Natural killer cell (primary cell): Measurements from ENCODE around the gene GJC1. TPM values are rescaled to one million over a fixed set of nuclear protein-coding genes. Genes with fewer than 3 reads are reported as not detected.

Source experiments
- ATAC-seq, 3 donors: fragments of 150-1000 bp in 2 of 3; fragments of 200-7000 bp in 1 of 3; cut with Tn5 transposase; 1 replicate in 1 of 3; 2 replicates in 2 of 3; pipeline ENCODE4 v1.10.0; 2021; ENCODE audit warnings: mild to moderate bottlenecking in 2 of 3, moderate library complexity in 2 of 3
- DNase-seq, 2 donors: peaks; one replicate each; pipeline versions ENCODE4 v3.0.0 to v3.0.0-alpha.2; 2013 to 2021; ENCODE audit warnings: mixed read lengths in 1 of 2
- H3K27ac ChIP-seq: one replicate; pipeline ENCODE4 v1.5.1; 2013; ENCODE audit warnings: mild to moderate bottlenecking, low read length
- H3K27me3 ChIP-seq: one replicate; pipeline ENCODE4 v1.6.1; 2013; ENCODE audit warnings: low read length; ENCODE audit not compliant: control insufficient read depth, insufficient read depth
- H3K36me3 ChIP-seq: one replicate; pipeline ENCODE4 v1.6.1; 2013; ENCODE audit warnings: low read length; ENCODE audit not compliant: control insufficient read depth, insufficient read depth
- H3K4me1 ChIP-seq: one replicate; pipeline ENCODE4 v1.6.1; 2013; ENCODE audit warnings: low read length; ENCODE audit not compliant: control insufficient read depth, insufficient read depth
- H3K4me3 ChIP-seq: one replicate; pipeline ENCODE4 v1.5.1; 2013; ENCODE audit warnings: low read length
- H3K9me3 ChIP-seq: one replicate; pipeline ENCODE4 v1.6.1; 2013; ENCODE audit warnings: low read length; ENCODE audit not compliant: control insufficient read depth, insufficient read depth
- H3K27ac Mint-ChIP-seq, 2 donors: one replicate each; pipeline ENCODE4 v1.8.0; 2022; ENCODE audit warnings: mild to moderate bottlenecking in 2 of 2, mixed read lengths in 2 of 2, moderate library complexity in 1 of 2
- H3K27me3 Mint-ChIP-seq, 2 donors: one replicate each; pipeline ENCODE4 v1.8.0; 2022; ENCODE audit warnings: low read depth in 2 of 2, mixed read lengths in 2 of 2
- H3K36me3 Mint-ChIP-seq: one replicate; pipeline ENCODE4 v1.8.0; 2022; ENCODE audit warnings: mixed read lengths
- H3K4me1 Mint-ChIP-seq, 2 donors: one replicate each; pipeline ENCODE4 v1.8.0; 2022; ENCODE audit warnings: mixed read lengths in 2 of 2
- H3K4me3 Mint-ChIP-seq: one replicate; pipeline ENCODE4 v1.8.0; 2022; ENCODE audit warnings: mild to moderate bottlenecking, moderate library complexity, mixed read lengths
- H3K9me3 Mint-ChIP-seq, 2 donors: one replicate each; pipeline ENCODE4 v1.8.0; 2022; ENCODE audit warnings: mixed read lengths in 2 of 2
- CTCF ChIP-seq: fragments of 200-600 bp; IDR thresholded peaks from one replicate; pipeline ENCODE4 v1.8.0; 2022; ENCODE audit warnings: antibody characterized with exemption
- WGBS: methylation state at CpG from one replicate; pipeline ENCODE4 v1.1.7; 2013; ENCODE audit warnings: missing lambda C conversion rate; ENCODE audit not compliant: insufficient coverage; 5-methylcytosine and 5-hydroxymethylcytosine counted together
- intact Hi-C: fragments of 100-400 bp; cut with micrococcal nuclease; formaldehyde crosslinking; loops from one replicate; pipeline ENCODE4 v1.14.2; 2022
- total RNA-seq, 4 donors: library from RNA; stranded (reverse); fragments of 120-200 nt in 1 of 4; gene quantifications; one replicate each; pipeline versions ENCODE4 v1.2.3 to v1.2.4, GENCODE V29; 2013 to 2022

The GJC1 gene
- total RNA-seq, result under 1 TPM in 1 of 3 donors, not detected in 2; 0.16 TPM
- 0.02 TPM for total RNA-seq (2013)

GRCh38 chr17:44829523-44830358 is at the start of gene GJC1:
TSS of gene GJC1 (minus strand) at chr17:44830287. CDS start at chr17:44805817, 24,470 bp downstream.
- Mint-ChIP-seq H3K4me1 (peaks cover 9 to 16% of the 10 kb centered on the region in 2 donors), H3K27ac (no peak within 1 kb of the TSS), H3K36me3 (no peaks in the 10 kb centered on the region), H3K9me3 (no peaks in the 10 kb centered on the region), H3K27me3 (peaks cover 38 to 43% of the 10 kb centered on the region in 2 donors), H3K4me3 (peak within 1 kb of the TSS; percentile 84)
- intact Hi-C loops, result no loop called here
- peaks cover 10% of the 10 kb centered on the region for H3K4me1 ChIP-seq
- H3K4me3 ChIP-seq, result peak within 1 kb of the TSS; percentile 10
- WGBS, result under 1% methylated on average over 123 of the region's 123 CpGs
- peak; percentile 5 to 70 (median 36) for ATAC-seq
- peak; percentile 16 to 36 for DNase-seq
- no peak within 1 kb of the TSS for H3K27ac ChIP-seq
- H3K36me3 ChIP-seq, result no peaks in the 10 kb centered on the region
- no peak for TF ChIP-seq CTCF
- H3K9me3 ChIP-seq, result no peaks in the 10 kb centered on the region
- peaks cover 41% of the 10 kb centered on the region for H3K27me3 ChIP-seq

- Mint-ChIP-seq H3K4me1 (peaks cover 0 to 6% of the 10 kb centered on the region in 2 donors), H3K36me3 (peaks cover 29% of the 10 kb centered on the region), H3K9me3 (no peaks in the 10 kb centered on the region), H3K27me3 (no peaks in the 10 kb centered on the region), H3K4me3 (no peak overlapping the region), H3K27ac (no peak overlapping the region)
- no peaks in the 10 kb centered on the region for H3K27me3 ChIP-seq
- DNase-seq (no peak), ATAC-seq (no peak)
- no peak for TF ChIP-seq CTCF
- intact Hi-C loops, result no loop called here
- no peak overlapping the region for H3K4me3 ChIP-seq
- H3K36me3 ChIP-seq, result peaks cover 80% of the 10 kb centered on the region
- 91% methylated on average over 6 of the region's 6 CpGs for WGBS
- no peaks in the 10 kb centered on the region for H3K9me3 ChIP-seq
- H3K27ac ChIP-seq, result no peak overlapping the region
- H3K4me1 ChIP-seq, result no peaks in the 10 kb centered on the region
Measured at GRCh38 chr17:44879376-44879775, 49.3 kb upstream of the GJC1 start.

- DNase-seq (peak in 1 of 2 donors; percentile 52), ATAC-seq (no peak)
- H3K27ac ChIP-seq, result no peak overlapping the region
- H3K9me3 Mint-ChIP-seq, result no peaks in the 10 kb centered on the region
- H3K27me3 Mint-ChIP-seq, result no peaks in the 10 kb centered on the region
- WGBS, result 66% methylated on average over 6 of the region's 6 CpGs
- intact Hi-C loops, result no loop called here
- H3K4me3 Mint-ChIP-seq, result no peak overlapping the region
- H3K4me3 ChIP-seq, result no peak overlapping the region
- H3K4me1 ChIP-seq, result no peaks in the 10 kb centered on the region
- TF ChIP-seq CTCF, result peak; percentile 29
- peaks cover 26% of the 10 kb centered on the region for H3K36me3 Mint-ChIP-seq
- no peak overlapping the region for H3K27ac Mint-ChIP-seq
- H3K27me3 ChIP-seq, result no peaks in the 10 kb centered on the region
- H3K4me1 Mint-ChIP-seq, result peaks cover 0 to 6% of the 10 kb centered on the region in 2 donors
- no peaks in the 10 kb centered on the region for H3K9me3 ChIP-seq
- peaks cover 79% of the 10 kb centered on the region for H3K36me3 ChIP-seq
Measured at GRCh38 chr17:44878627-44879221, 48.6 kb upstream of the GJC1 start.
